Tibial artery (tissue), 4 donors: ENCODE data around the gene CCDC9B.

Source experiments
- DNase-seq, 2 donors: peaks; one replicate each; pipeline ENCODE4 v3.0.0-alpha.2; 2019
- H3K27ac ChIP-seq, 2 donors: fragments of 200-600 bp; sonication (generic) in 1 of 2; 1 replicate in 1 of 2; 2 replicates in 1 of 2; pipeline ENCODE4 v1.5.1; 2018 to 2019; ENCODE audit warnings: mild to moderate bottlenecking in 1 of 2
- H3K27me3 ChIP-seq, 2 donors: fragments of 200-600 bp; sonication (generic) in 1 of 2; one replicate each; pipeline versions ENCODE4 v1.5.1 to v1.6.0; 2016 to 2019
- H3K36me3 ChIP-seq, 3 donors: fragments of 200-600 bp; sonication (generic) in 2 of 3; one replicate each; pipeline ENCODE4 v1.5.1; 2016 to 2019; ENCODE audit warnings: mild to moderate bottlenecking in 2 of 3
- H3K4me1 ChIP-seq, 4 donors: fragments of 200-600 bp; sonication (generic) in 2 of 4; 1 replicate in 3 of 4; 2 replicates in 1 of 4; pipeline ENCODE4 v1.5.1; 2016 to 2019
- H3K4me3 ChIP-seq, 2 donors: fragments of 200-600 bp; sonication (generic) in 1 of 2; 1 replicate in 1 of 2; 2 replicates in 1 of 2; pipeline ENCODE4 v1.5.1; 2018 to 2019; ENCODE audit warnings: mild to moderate bottlenecking in 2 of 2
- H3K9me3 ChIP-seq, 3 donors: fragments of 200-600 bp; sonication (generic) in 1 of 3; one replicate each; pipeline ENCODE4 v1.5.1; 2016 to 2019
- CTCF ChIP-seq, 2 experiments: fragments of 200-600 bp in 1 of 2; fragments of 450-650 bp in 1 of 2; IDR thresholded peaks; one replicate each; pipeline ENCODE4 v1.5.1; 2017 to 2019; ENCODE audit warnings: antibody characterized with exemption in 2 of 2, mild to moderate bottlenecking in 1 of 2, moderate library complexity in 1 of 2
- intact Hi-C: fragments of 100-400 bp; cut with DNase I; formaldehyde crosslinking; loops from one replicate; pipeline ENCODE4 v1.15.0; 2023; ENCODE audit warnings: low total_unique reads

Gene CCDC9B

GRCh38 chr15:40312370-40313158 is 28.2 kb downstream of the CCDC9B start:
- intact Hi-C loops, result no loop called here
- DNase-seq, result no peak

GRCh38 chr15:40310993-40311392 is 29.7 kb downstream of the CCDC9B start:
- intact Hi-C loops, result no loop called here
- Histone ChIP-seq H3K9me3 (no peaks in the 10 kb centered on the region), H3K4me1 (peaks cover 0 to 11% (median 0%) of the 10 kb centered on the region in 4 donors), H3K27ac (no peak overlapping the region), H3K4me3 (no peak overlapping the region), H3K27me3 (peaks cover 0 to 47% of the 10 kb centered on the region in 2 donors), H3K36me3 (no peaks in the 10 kb centered on the region)
- TF ChIP-seq CTCF (IDR thresholded peaks at IDR 0.05), result no peak
- DNase-seq, result no peak

More at GRCh38 chr15:40312370-40313158, 28.2 kb downstream of the CCDC9B start:
- no peaks in the 10 kb centered on the region for H3K36me3 ChIP-seq
- H3K4me1 ChIP-seq, result peaks cover 0 to 11% (median 0%) of the 10 kb centered on the region in 4 donors
- H3K4me3 ChIP-seq, result no peak overlapping the region
- TF ChIP-seq CTCF (IDR thresholded peaks at IDR 0.05), result no peak
- no peak overlapping the region for H3K27ac ChIP-seq
- H3K9me3 ChIP-seq, result no peaks in the 10 kb centered on the region
- peaks cover 0 to 47% of the 10 kb centered on the region in 2 donors for H3K27me3 ChIP-seq

- TF ChIP-seq CTCF (IDR thresholded peaks at IDR 0.05), result peak; percentile 31 to 32
- no peak overlapping the region for H3K4me3 ChIP-seq
- peaks cover 0 to 11% (median 0%) of the 10 kb centered on the region in 4 donors for H3K4me1 ChIP-seq
- no peaks in the 10 kb centered on the region for H3K36me3 ChIP-seq
- DNase-seq, result no peak
- H3K27ac ChIP-seq, result no peak overlapping the region
- peaks cover 0 to 46% of the 10 kb centered on the region in 2 donors for H3K27me3 ChIP-seq
- no peaks in the 10 kb centered on the region for H3K9me3 ChIP-seq
- intact Hi-C loops, result no loop called here
Observed at GRCh38 chr15:40310001-40310959, 30.5 kb downstream of the CCDC9B start.

- no peak for TF ChIP-seq CTCF (IDR thresholded peaks at IDR 0.05)
- peaks cover 0 to 11% (median 0%) of the 10 kb centered on the region in 4 donors for H3K4me1 ChIP-seq
- no peak overlapping the region for H3K27ac ChIP-seq
- intact Hi-C loops, result no loop called here
- no peaks in the 10 kb centered on the region for H3K36me3 ChIP-seq
- DNase-seq, result no peak
- no peak overlapping the region for H3K4me3 ChIP-seq
- H3K9me3 ChIP-seq, result no peaks in the 10 kb centered on the region
- peaks cover 0 to 43% of the 10 kb centered on the region in 2 donors for H3K27me3 ChIP-seq
Observed at GRCh38 chr15:40309344-40309862, 31.3 kb downstream of the CCDC9B start.

- DNase-seq, result no peak
- no peaks in the 10 kb centered on the region for H3K4me1 ChIP-seq
- peak within 1 kb of the TSS; percentile 22 to 38 for H3K4me3 ChIP-seq
- TF ChIP-seq CTCF (IDR thresholded peaks at IDR 0.05), result no peak
- no peaks in the 10 kb centered on the region for H3K9me3 ChIP-seq
- intact Hi-C loops, result no loop called here
- peaks cover 0 to 47% of the 10 kb centered on the region in 2 donors for H3K27me3 ChIP-seq
- H3K36me3 ChIP-seq, result no peaks in the 10 kb centered on the region
- H3K27ac ChIP-seq, result no peak within 1 kb of the TSS
Observed at GRCh38 chr15:40307421-40308211, 33.1 kb downstream of the CCDC9B start, which contains the start of gene PLCB2. Gene PLCB2 (minus strand): TSS chr15:40307935. CDS start chr15:40307672, 263 bp downstream.
